Hepatocyte (in vitro differentiated cells): ENCODE data around the gene PGC.

Experiments
- EZH2 ChIP-seq: fragments of 200-600 bp; sonication (generic); IDR thresholded peaks from 2 replicates; pipeline ENCODE4 v1.6.1; 2016; ENCODE audit warnings: antibody characterized with exemption, mild to moderate bottlenecking, borderline replicate concordance
- TF ChIP-seq, protein P1 (sequence below): fragments of 200-600 bp; sonication (generic); IDR thresholded peaks from 2 replicates; pipeline ENCODE4 v1.5.1; 2016; ENCODE audit warnings: antibody characterized with exemption, mild to moderate bottlenecking; ENCODE audit not compliant: poor library complexity

DNA sequence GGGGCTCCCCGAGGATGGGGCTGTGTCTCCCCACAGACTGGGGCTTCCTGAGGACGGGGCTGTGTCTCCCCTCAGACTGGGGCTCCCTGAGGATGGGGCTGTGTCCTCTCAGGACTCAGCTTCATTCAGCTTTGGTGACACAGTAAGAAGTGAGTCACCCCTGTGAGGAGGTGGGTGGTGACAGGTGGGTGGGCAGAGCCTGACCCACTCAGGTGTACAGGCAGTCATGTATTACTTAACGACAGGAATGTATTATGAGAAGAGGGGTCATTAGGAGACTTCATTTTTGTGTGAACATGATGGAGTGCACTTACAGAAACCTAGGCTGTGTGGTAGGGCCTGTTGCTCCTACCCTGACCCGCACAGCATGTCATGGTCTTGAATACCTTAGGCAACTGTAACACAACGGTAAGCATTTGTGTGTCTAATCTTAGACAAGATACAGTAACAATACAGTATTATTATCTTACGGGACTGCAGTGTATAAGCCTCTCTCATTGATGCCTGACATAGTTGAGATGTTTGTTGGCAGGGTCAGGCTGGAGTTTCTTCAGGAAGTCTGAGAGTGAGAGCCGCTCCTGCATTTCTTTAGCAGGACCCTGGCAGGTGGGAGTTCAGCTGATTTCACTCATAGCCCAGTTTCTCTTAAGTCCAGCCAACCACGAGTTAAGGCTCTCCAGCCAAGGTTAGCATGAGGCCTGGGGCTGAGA is 10.9 kb upstream of the PGC start:
- TF ChIP-seq, protein P1, sequence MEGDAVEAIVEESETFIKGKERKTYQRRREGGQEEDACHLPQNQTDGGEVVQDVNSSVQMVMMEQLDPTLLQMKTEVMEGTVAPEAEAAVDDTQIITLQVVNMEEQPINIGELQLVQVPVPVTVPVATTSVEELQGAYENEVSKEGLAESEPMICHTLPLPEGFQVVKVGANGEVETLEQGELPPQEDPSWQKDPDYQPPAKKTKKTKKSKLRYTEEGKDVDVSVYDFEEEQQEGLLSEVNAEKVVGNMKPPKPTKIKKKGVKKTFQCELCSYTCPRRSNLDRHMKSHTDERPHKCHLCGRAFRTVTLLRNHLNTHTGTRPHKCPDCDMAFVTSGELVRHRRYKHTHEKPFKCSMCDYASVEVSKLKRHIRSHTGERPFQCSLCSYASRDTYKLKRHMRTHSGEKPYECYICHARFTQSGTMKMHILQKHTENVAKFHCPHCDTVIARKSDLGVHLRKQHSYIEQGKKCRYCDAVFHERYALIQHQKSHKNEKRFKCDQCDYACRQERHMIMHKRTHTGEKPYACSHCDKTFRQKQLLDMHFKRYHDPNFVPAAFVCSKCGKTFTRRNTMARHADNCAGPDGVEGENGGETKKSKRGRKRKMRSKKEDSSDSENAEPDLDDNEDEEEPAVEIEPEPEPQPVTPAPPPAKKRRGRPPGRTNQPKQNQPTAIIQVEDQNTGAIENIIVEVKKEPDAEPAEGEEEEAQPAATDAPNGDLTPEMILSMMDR: no peak
- TF ChIP-seq EZH2: no peak
